HL-60/S4 (cell line): ENCODE results near the gene C10orf53.
"Not testable (repeated sequence)": the region's sequence is repeated elsewhere in the genome, so short reads cannot be mapped to it uniquely, and the experiment has no call there.

Experiments used
- in situ Hi-C: fragments of 300-500 bp; cut with MboI; formaldehyde crosslinking; loops from 2 replicates; pipeline ENCODE4 v1.14.3; 2022; ENCODE audit warnings: low sequenced_read_pairs

C10orf53 gene

GRCh38 chr10:49652421-49653272, 26.8 kb upstream of the C10orf53 start:
- in situ Hi-C loops = no loop called here

- in situ Hi-C loops = no loop called here
Observed at GRCh38 chr10:49653273-49653929, 26.1 kb upstream of the C10orf53 start.

- in situ Hi-C loops = no loop called here
Observed at GRCh38 chr10:49654036-49654693, 25.3 kb upstream of the C10orf53 start.

- in situ Hi-C loops = no loop called here
Observed at GRCh38 chr10:49655099-49655498, 24.4 kb upstream of the C10orf53 start.

- in situ Hi-C loops = no loop called here
Observed at GRCh38 chr10:49656845-49657493, 22.5 kb upstream of the C10orf53 start.

- in situ Hi-C loops = no loop called here
Observed at GRCh38 chr10:49657606-49658005, 21.8 kb upstream of the C10orf53 start.

- in situ Hi-C loops = no loop called here
Observed at GRCh38 chr10:49661140-49661856, 18.2 kb upstream of the C10orf53 start.

- in situ Hi-C loops = no loop called here
Observed at GRCh38 chr10:49662169-49662830, 17.2 kb upstream of the C10orf53 start.

GRCh38 chr10:49663596-49663995, 15.9 kb upstream of the C10orf53 start:
- in situ Hi-C loops = no loop called here

- in situ Hi-C loops = no loop called here
Observed at GRCh38 chr10:49664006-49664841, 15.2 kb upstream of the C10orf53 start.

GRCh38 chr10:49664842-49665355, 14.6 kb upstream of the C10orf53 start:
- in situ Hi-C loops = no loop called here

- in situ Hi-C loops = no loop called here
Observed at GRCh38 chr10:49666054-49666615, 13.3 kb upstream of the C10orf53 start.

GRCh38 chr10:49666685-49667084, 12.8 kb upstream of the C10orf53 start:
- in situ Hi-C loops = no loop called here

GRCh38 chr10:49667991-49668390, 11.5 kb upstream of the C10orf53 start:
- in situ Hi-C loops = no loop called here

GRCh38 chr10:49668684-49669083, 10.8 kb upstream of the C10orf53 start:
- in situ Hi-C loops = no loop called here

- in situ Hi-C loops = no loop called here
Observed at GRCh38 chr10:49678827-49679479, 498 bp upstream of the C10orf53 start.

- in situ Hi-C loops = not testable (repeated sequence)
Observed at GRCh38 chr10:49682449-49682848, 3.0 kb downstream of the C10orf53 start.

- in situ Hi-C loops = no loop called here
Observed at GRCh38 chr10:49682879-49683278, 3.4 kb downstream of the C10orf53 start.
